Left renal cortex interstitium (tissue), 4 donors: Measurements from ENCODE around the gene FOXP2. TPM values are rescaled to one million over a fixed set of nuclear protein-coding genes. Genes with fewer than 3 reads are reported as not detected.
"Not testable (repeated sequence)": the region's sequence is repeated elsewhere in the genome, so short reads cannot be mapped to it uniquely, and the experiment has no call there.

Experiments used
- DNase-seq, 4 donors: peaks; one replicate each; pipeline ENCODE4 v3.0.0-alpha.2; 2013; ENCODE audit warnings: low read depth in 4 of 4, low spot score in 2 of 4, missing footprints in 1 of 4
- polyA plus RNA-seq, 4 donors: library from polyadenylated mRNA; unstranded; fragments of 120-200 nt; gene quantifications; one replicate each; pipeline ENCODE4 v1.2.1, GENCODE V29; 2013; ENCODE audit not compliant: insufficient read length in 4 of 4

Gene FOXP2
- polyA plus RNA-seq = 10 to 100 TPM in 3 of 4 donors, 1 to 10 TPM in 1; 9.8 to 14.9 (median 12.6) TPM

DNA sequence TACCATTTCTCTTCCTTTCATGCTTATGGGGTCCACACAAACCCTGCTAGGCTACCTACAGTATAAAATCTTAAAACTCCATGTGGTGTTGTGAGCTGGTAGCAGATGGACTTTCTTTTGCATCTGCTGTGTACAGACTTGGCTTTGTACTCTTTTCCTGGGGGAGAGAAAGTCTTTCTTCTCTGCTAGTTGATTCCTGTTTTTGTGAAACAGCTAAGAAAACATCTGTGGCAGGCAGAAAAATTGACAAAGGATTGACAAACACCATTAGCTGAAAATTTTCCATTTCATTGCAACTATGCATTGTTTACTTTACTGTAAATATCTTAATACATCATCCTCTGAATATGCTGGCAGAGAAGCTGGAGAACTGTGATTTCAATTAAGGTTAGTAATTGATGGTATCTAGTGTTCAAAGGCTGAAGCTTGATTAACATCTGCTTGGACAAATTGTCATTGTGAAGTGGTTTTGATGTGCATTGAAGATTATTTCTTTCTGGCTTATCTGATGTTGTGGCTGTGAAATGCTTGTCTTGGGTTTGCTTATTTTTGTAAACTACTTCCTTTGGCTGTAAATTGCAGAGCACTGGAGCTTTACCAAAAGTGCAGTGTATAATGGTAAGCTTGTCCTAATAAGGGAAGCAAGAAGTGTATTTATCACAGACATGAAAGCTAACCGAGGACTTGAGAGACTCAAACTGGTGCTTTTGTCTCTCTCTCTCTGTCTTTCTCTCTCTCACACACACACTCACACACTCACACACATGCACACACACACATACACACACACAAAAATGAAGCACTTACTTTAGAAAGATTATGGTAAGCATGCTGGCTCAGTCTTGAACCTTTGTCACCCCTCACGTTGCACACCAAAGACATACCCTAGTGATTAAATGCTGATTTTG is at the start of gene FOXP2:
Gene FOXP2, plus strand, starts transcription at position 660 of the 908 bp plus-strand sequence. CDS start 11,697 bp downstream, outside the sequence.
- DNase-seq = peak in 2 of 4 donors; percentile 32 to 47

DNA sequence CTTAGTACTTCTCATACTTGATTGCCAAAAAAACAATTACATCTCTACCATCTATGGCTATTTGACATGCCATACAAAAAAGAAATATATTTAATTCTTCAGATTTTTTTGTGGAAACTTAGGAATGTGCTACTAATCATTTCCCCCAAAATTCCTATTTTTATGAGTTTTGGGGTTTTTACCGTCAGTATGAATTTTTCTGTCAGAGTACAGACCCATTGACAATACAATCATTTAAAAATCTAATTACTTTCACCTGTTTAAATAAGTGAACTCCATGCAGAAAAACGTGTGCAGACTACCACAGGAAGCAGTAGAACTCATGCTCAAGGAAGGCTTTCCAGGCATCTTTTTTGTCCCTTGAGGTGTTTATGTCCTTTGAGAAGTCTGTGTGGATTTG is 48.8 kb upstream of the FOXP2 start:
- DNase-seq = no peak

DNA sequence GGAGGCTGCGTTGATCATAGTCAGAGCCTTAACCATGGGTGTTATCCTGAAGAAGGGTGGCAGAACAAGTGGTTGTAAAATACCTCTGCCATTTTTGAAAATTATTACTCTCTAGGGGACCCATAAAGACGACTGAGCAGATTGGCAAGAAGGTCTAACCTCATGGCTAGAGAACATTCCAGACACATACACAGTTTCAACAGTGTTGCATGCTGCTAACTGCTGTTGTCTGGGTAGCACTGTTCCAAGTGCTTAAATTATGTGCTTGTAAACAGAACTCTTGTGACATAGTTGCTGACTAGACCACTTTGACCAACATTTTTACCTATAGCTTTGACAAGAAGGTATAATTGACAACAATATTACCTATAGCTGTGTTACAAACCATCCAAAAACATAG is 46.1 kb upstream of the FOXP2 start:
- no peak for DNase-seq

DNA sequence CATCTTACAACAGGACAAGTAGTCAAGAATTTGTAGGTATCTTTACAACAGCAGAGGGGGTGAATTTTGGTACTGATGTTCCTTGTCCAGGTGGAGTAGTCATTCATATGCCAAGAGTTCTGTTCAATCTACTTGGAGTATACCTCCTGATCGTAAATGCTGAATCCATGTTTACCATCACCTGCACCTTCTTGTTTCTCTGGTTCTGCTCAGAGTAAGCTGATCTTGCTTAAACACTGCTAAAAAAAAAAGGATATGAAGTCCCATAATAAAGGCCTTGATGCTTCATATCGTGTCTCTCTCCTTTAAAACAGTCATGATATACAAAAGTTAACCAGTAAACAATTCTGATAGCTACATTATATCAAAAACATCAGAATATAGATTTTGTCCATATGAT is 45.3 kb upstream of the FOXP2 start:
- no peak for DNase-seq

DNA sequence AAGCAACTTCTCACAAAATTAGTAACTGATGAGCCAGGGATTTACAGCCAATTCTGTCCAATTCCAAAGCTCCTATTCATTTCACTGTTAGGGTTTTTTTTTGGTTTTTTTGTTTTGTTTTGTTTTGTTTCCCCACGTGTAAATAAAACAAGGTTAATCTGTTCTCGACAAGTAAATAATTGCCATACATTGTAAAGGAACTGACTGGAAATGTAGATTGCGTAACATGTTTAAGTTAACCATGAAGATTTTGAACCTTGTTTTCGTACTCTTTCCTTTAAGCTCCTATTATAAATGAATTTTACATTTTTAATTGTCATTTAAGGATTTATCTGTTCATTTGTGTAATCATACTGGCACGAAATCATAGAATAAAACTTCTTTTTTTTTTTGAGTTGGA is 42.0 kb upstream of the FOXP2 start:
- no peak for DNase-seq

DNA sequence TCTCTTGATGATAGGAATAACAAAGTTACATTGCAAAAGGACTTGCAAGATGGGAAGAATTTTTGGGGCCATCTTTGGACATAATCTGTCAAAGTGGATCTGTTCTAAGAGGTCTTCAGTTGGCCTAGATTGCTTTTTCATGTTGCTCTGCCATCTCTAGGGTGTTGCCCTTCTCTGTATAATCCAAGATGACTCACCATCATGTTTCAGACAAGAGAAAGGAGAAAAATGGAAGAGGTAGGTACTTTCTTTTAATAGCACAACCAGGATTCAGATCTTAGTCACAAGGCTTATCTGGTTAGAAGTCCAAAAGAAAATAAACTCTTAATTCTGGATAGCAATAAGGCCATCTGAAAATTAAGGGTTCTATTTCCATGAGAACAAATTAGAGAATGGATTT is 38.7 kb upstream of the FOXP2 start:
- no peak for DNase-seq

DNA sequence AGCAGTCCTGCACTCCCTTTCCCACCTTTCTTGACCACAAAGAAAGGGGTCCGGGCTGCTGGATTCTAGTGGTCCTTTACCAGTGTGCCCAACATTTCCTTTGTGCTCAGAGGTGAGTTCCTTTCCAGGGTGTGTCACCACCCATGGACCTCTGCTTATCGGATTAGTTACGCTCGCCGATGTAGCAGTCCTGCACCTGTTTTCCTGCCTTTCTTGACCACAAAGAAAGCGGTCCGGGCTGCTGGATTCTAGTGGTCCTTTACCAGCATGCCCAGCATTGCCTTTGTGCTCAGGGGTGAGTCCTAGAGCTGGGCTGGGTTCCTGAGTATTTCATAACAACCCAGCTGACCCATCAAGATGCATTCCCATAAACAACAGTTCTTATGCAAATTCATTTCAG is 30.7 kb upstream of the FOXP2 start:
- not testable (repeated sequence) for DNase-seq

DNA sequence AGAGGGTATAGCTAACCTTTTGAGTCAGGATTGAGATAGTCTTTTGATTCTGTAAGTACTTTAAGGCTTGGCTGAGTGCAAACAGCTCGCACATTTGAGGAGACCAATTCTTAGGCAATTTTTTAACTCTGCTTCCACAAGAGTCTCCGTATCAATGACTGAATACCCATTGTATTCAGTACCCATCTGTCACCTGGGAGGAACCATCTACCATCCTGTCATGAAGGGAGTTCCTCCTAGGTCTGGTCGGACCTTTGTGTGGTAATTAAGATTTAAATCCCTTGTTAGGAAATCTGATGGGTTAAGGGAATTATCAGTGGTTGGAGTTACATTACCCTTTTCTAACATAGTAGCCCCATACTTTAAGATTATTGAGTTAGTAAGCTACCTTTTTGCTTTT is 30.3 kb upstream of the FOXP2 start:
- not testable (repeated sequence) for DNase-seq

DNA sequence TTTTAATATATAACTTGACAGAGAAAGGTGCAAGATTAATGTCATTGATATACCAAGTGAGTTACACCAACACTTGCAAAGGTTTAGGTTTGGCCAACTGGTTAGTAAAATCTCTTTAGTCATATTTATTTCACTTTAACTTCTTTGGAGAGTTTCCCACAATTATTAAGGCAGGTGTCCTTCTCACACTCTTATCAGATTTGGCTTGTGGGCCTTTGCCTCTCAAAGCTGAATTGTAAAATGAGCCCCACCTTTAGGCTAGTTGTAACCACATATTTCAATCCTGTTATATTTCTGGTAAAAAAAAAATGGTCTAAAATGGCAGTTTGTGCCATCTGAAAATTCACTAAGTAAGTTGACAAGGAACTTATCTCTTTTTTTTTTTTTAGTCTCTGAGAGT is 26.6 kb upstream of the FOXP2 start:
- DNase-seq = no peak

DNA sequence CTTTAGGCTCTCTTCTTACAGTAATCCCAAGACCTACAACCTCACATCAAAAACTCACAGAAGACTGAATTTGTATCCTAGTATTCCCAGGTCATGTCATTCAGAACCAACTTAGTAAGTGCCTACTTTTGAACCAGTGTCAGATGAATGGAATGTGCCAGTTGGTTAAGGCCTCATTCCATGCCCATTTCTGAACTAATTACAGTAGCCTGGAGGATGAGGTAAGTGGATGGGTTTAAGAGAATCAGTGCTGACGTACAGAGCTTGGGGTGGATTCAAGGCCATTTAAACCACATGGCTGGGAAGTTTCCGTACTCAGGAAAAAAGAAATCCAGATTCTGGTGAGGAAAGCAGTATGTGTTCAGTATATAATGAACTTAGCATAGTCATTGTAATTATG is 21.9 kb upstream of the FOXP2 start:
- no peak for DNase-seq

DNA sequence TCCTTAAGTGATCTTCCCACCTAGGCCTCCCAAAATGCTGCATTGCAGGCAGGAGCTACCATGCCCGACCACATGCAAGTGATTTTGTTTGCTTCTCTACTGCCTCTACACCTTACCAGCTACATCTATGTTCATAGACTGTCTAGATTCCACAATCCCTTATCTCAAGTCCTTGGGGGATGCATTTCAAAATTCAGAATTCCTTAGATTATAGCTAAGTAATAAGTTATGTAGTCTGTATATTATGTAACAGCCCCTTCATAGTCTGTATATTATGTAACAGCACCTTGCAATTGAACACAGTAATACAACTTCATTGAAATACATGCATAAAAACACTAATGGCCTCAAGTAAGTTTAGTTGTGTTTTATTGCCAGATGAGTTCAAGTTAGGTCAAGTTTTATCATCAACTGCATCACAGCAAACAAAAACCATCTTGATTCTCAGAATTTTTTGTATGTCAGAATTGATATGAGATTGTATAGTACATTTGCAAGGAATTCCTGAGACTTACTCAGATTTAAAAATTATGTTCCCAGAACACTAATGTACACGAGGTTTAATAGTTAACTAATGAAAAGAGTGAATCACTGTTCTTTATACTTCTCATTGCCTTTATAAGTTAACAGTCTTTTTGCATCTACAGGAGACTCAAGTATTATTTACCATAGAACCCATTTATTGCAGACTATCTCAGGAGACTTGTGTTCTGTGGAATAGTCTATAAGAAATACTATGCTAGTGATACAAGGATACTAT is 11.6 kb upstream of the FOXP2 start:
- no peak for DNase-seq

DNA sequence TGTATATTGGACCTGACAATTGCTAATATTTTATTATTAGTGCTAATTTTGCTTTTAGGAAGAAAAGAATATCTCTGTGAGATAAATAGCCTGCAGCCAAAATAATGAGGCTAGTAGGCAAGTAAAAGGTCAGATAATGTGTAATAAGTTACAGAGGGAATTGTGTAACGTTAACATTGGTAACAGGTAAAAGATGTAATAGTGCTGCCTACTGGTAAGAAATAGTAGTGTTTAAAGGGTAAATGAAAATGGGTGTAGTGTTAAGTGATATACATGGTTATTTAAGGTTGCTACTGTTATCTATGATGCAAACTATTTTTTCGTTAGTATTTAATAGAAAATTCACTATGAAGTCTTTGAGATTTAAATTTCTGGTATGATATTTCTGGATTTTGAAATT is 9.2 kb upstream of the FOXP2 start:
- DNase-seq = no peak

DNA sequence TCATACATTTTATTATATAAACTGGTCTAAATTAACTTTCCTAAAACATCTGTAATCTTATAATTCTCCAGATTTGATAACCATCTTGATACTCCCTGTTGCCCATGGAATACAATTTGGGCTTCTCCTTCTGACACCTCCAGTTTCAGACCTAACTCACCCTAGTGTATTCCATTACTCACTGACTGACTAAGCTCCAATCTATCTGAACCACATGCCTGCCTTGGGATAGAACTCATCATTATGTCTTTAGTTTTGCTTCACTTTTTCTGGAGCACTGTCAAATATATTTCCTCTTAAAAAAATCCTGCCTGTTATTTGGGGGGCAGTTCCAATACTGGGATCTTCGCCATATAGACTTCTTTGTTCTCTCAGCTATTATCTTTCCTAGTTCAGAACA is 4.9 kb upstream of the FOXP2 start:
- DNase-seq = no peak

DNA sequence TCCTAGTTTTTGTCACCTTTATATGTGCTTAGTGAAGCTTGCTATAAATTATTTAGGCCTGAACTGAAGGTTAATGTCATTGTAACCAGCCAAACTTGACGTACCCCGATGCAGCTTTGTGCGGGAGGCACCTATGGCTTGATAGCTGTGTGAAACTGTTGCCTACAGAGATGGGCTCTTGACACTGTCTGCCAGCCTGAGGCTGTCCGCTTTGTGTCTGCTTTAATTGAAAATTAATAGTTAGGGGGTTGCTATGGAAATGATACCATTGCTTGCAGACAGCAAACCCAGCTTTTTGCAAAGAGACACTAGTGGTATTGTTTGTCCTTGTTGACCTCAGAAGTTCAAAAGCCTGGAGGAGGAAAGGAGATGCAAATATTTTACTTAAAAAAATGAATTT is 2.1 kb upstream of the FOXP2 start:
- DNase-seq = no peak

DNA sequence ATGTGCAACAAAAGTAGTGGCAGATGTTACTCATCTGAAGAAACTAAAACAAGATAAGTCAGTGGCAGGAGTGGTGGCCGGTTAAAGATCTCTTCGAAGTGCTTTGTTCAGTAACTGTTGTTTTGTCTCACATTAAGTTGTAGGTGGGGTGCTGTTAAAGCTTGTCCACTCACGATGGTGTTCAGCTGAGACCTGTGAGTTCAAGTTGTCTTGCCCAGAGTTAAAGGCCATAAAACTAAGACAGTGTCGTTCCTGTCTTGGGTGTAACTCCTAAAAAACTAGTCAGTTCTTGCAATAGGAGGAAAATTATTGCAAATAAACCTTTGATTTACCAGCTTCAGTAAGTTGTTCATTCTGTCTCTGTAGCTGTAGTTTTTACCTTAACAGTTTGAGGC is 857 bp upstream of the FOXP2 start:
- DNase-seq = no peak

DNA sequence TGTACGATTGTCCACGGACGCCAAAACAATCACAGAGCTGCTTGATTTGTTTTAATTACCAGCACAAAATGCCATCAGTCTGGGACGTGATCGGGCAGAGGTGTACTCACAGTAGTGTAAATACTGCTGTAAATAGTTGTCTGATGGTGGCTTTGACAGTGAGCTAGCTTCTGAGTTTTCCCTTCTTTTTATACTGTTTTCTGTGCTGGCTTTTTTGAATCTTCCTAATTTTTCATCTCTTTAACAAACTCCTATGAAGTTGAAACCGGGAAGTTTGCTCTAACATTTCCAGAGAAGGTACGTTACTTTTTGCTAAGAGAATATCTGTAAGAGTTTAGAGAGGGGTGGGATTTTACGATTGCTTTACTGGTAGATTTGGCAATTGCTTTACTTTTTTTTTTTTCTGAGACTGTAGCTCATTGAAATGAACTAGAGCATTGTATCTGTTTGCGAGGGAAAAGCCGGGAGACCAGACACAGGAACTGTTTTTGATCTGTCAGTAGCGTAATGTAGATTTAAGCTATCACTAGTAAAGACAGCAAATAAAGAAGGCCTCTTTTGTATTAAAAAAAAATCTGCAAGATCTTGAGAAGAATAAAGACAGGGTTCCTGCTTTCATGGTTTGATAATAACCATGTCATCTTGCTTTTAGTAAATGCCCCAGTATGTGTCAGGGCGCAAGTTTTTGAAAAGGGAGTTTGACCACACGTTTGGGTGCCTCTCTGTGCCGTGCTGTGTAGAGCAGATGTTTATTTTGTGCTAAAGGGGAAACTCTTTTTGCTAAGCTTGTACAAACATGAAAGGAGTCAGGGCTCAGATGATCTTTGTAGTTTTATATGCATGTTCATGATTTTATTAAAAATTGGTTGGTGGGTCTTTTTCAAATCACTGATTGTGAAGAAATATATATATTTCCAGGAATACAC is 712 bp downstream of the FOXP2 start:
- peak in 2 of 4 donors; percentile 6 to 23 for DNase-seq

DNA sequence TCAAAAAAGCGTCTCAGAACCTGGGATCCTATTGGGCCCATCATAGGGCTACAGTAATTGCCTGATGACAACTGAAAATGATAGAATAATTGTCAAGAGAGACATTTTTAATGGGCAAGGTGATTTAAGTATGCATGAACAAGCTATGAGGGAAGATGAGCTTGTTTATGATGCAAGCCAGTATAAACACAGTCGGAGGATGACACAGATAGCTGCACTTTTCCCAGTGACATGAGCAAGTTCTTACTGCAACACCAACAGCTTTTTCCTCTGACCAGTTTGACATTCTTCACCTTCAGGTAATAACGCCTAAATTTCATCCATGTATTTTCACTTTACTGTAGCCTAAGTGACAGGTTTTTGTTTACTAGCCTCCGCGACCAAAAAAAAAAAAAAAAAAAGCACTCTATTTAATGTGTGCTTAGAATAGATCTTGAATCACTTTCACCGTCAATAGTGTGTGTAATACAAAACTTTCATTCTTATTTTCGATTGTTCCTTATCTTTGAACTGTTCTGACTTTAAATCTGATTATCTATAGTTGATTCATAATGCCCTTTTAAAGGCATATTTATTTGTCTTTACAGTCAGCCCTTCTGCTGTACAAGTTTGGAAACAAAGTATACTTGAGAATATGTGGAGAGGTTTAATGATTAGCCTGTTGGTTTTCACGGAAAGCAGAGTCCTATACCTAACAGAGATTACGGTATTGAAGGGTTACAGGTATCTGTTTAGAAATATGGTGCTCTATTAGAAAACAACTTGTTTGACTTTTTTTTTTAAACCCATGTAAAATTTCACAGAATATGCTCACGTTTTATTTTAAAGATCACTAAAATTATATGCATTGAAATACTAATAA is 1.7 kb downstream of the FOXP2 start:
- DNase-seq = no peak

DNA sequence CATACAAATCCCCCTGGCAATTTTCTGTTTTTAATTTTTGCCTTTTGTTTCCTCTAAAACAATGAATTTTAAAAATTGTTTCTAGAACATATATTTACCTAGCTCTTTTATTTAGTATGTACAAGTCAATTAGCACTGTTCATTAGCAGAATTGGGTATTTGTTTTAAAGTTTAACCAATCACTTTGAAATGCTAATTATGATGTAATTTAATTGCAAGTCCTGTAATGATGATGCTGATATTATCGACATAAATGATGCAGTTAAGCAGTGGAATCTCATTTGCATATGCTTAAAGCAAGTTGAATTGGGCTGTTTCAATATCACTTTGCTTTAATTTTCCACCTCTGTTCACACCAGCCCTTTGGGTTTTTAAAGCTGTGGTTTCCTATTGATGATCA is 2.7 kb downstream of the FOXP2 start:
- DNase-seq = no peak

DNA sequence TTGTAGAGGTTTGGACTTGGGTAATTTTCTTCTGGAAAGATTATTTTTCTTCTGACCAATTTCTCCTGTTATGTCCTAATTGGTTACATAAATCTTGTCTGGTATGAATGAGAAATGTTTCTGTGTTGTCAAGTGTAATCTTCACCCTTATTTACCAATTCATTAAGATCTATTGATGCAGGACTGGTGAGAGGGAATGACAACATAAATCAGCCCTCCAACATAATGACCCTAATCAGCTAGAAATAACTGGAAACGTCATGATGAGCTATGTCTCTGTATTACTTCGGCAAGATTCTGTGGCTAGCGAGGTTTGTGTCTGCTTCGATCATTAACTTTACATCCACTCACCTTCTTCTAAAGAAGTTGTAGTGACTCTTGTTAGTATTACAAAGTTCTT is 3.5 kb downstream of the FOXP2 start:
- DNase-seq = no peak
